ENCODE results near the gene PCDH10.

Gene PCDH10

GRCh38 chr4:133157460-133158160 lies 8.5 kb downstream of the PCDH10 start:
- H3K27ac ChIP-seq: no peak overlapping the region
- TF ChIP-seq ZFX (IDR thresholded peaks at IDR 0.05): no peak
- no peak for TF ChIP-seq CTCF (conservative IDR thresholded peaks at IDR 0.05)

GRCh38 chr4:133160853-133161252 lies 11.8 kb downstream of the PCDH10 start:
- no peak overlapping the region for H3K27ac ChIP-seq
- TF ChIP-seq ZFX (IDR thresholded peaks at IDR 0.05) (no peak), CTCF (conservative IDR thresholded peaks at IDR 0.05) (no peak)

GRCh38 chr4:133161570-133162295 lies 12.6 kb downstream of the PCDH10 start:
- H3K27ac ChIP-seq: no peak overlapping the region
- TF ChIP-seq ZFX (IDR thresholded peaks at IDR 0.05): no peak
- no peak for TF ChIP-seq CTCF (conservative IDR thresholded peaks at IDR 0.05)

GRCh38 chr4:133162941-133163340 lies 13.8 kb downstream of the PCDH10 start:
- no peak overlapping the region for H3K27ac ChIP-seq
- TF ChIP-seq ZFX (IDR thresholded peaks at IDR 0.05) (no peak), CTCF (conservative IDR thresholded peaks at IDR 0.05) (no peak)

- TF ChIP-seq ZFX (IDR thresholded peaks at IDR 0.05): no peak
- no peak for TF ChIP-seq CTCF (conservative IDR thresholded peaks at IDR 0.05)
- no peak overlapping the region for H3K27ac ChIP-seq
Observed at GRCh38 chr4:133178956-133179355, 29.9 kb downstream of the PCDH10 start.

GRCh38 chr4:133186210-133186609 lies 37.1 kb downstream of the PCDH10 start:
- no peak overlapping the region for H3K27ac ChIP-seq
- TF ChIP-seq ZFX (IDR thresholded peaks at IDR 0.05) (no peak), CTCF (conservative IDR thresholded peaks at IDR 0.05) (no peak)

GRCh38 chr4:133186845-133187244 lies 37.8 kb downstream of the PCDH10 start:
- H3K27ac ChIP-seq: no peak overlapping the region
- no peak for TF ChIP-seq CTCF (conservative IDR thresholded peaks at IDR 0.05)
- TF ChIP-seq ZFX (IDR thresholded peaks at IDR 0.05): no peak

Data from C4-2B (cell line).